Rectal smooth muscle tissue (tissue), 1 donor: ENCODE data around the gene VEGFC.

ENCODE experiments used
- H3K27ac ChIP-seq: one replicate; pipeline ENCODE4 v1.7.0; 2013; ENCODE audit warnings: low read depth, low read length, inconsistent platforms
- H3K27me3 ChIP-seq: one replicate; pipeline ENCODE4 v1.7.0; 2013; ENCODE audit warnings: low read length; ENCODE audit not compliant: control insufficient read depth, insufficient read depth
- H3K36me3 ChIP-seq: one replicate; pipeline ENCODE4 v1.7.0; 2013; ENCODE audit warnings: low read length; ENCODE audit not compliant: control insufficient read depth, insufficient read depth
- H3K4me1 ChIP-seq: one replicate; pipeline ENCODE4 v1.7.0; 2013; ENCODE audit warnings: low read length; ENCODE audit not compliant: control insufficient read depth, insufficient read depth
- H3K4me3 ChIP-seq: one replicate; pipeline ENCODE4 v1.7.0; 2013; ENCODE audit warnings: low read length
- H3K9ac ChIP-seq: one replicate; pipeline ENCODE4 v1.7.0; 2013; ENCODE audit warnings: low read length

VEGFC gene

GRCh38 chr4:176654565-176655216 is 138.0 kb downstream of the VEGFC start:
- no peaks in the 10 kb centered on the region for H3K27me3 ChIP-seq
- H3K36me3 ChIP-seq: no peaks in the 10 kb centered on the region
- H3K4me3 ChIP-seq: no peak overlapping the region
- peaks cover 2% of the 10 kb centered on the region for H3K4me1 ChIP-seq
- H3K9ac ChIP-seq: no peak overlapping the region
- H3K27ac ChIP-seq: no peak overlapping the region

DNA sequence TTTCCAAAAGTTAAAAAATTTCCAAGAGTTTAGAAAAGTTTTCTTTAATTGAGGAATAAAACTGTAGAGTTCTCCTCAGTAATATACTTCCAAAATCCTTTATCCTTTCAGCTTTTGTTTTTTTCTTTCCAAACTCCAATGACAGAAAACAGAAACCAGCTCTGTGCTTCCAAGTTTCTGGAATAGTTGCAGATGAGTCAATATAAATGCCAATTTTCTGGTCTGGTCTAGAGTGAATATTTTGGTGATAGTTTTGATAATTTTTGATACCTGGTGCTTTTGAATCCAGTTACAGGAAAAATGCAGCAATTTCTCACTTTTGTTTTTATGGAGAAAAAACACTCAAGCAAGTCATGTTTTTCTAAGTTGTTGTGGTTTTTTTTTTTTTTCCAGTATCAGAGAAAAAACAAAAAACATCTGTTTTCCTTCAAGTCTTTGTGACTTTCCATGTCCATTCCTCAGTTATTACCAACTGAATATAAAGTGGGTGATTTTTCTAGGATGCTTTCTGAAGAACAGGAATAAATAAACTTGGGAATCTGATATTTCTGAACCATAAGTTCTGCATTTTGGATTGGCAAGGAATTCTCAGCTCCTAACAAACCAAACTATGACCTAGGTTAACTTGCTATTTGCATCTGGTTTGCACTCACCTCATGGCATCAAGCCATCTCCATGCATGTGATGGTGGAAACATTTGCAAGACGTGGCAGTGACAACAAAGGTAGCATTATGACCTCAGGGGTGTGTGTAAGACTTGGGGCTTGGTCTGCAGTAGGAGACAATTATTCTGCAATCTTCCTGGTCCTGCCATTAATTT is 139.1 kb downstream of the VEGFC start:
- H3K27ac ChIP-seq: no peak overlapping the region
- H3K4me3 ChIP-seq: no peak overlapping the region
- no peaks in the 10 kb centered on the region for H3K36me3 ChIP-seq
- peaks cover 2% of the 10 kb centered on the region for H3K4me1 ChIP-seq
- no peak overlapping the region for H3K9ac ChIP-seq
- no peaks in the 10 kb centered on the region for H3K27me3 ChIP-seq

DNA sequence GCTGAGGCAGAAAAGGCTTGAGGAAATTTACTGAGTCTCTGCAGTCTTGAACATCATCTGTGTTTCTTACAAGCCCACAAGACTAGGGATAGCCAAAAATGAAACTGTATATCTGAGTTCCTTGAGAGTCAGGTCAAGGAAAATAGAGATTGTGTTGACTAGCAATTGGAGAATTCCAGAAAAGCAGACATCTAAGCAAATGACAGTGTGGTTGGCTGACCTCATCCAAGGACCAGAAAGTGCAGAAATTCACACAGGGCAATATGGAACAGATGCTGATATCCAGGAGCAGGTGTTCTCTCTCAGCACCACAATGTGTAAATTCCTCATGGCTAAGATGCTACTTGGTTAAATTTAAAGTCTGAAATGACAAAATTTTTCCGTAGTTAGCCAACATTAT is 146.4 kb downstream of the VEGFC start:
- no peak overlapping the region for H3K9ac ChIP-seq
- no peaks in the 10 kb centered on the region for H3K36me3 ChIP-seq
- no peaks in the 10 kb centered on the region for H3K4me1 ChIP-seq
- no peak overlapping the region for H3K4me3 ChIP-seq
- no peak overlapping the region for H3K27ac ChIP-seq
- no peaks in the 10 kb centered on the region for H3K27me3 ChIP-seq

GRCh38 chr4:176645246-176645960 is 147.3 kb downstream of the VEGFC start:
- Histone ChIP-seq H3K9ac (no peak overlapping the region), H3K4me3 (no peak overlapping the region), H3K27ac (no peak overlapping the region), H3K27me3 (no peaks in the 10 kb centered on the region), H3K36me3 (no peaks in the 10 kb centered on the region), H3K4me1 (no peaks in the 10 kb centered on the region)

- H3K4me3 ChIP-seq: no peak overlapping the region
- H3K27me3 ChIP-seq: no peaks in the 10 kb centered on the region
- no peak overlapping the region for H3K27ac ChIP-seq
- H3K36me3 ChIP-seq: no peaks in the 10 kb centered on the region
- H3K4me1 ChIP-seq: no peaks in the 10 kb centered on the region
- H3K9ac ChIP-seq: no peak overlapping the region
These were observed 150.2 kb downstream of the VEGFC start for GRCh38 chr4:176642472-176642871.

DNA sequence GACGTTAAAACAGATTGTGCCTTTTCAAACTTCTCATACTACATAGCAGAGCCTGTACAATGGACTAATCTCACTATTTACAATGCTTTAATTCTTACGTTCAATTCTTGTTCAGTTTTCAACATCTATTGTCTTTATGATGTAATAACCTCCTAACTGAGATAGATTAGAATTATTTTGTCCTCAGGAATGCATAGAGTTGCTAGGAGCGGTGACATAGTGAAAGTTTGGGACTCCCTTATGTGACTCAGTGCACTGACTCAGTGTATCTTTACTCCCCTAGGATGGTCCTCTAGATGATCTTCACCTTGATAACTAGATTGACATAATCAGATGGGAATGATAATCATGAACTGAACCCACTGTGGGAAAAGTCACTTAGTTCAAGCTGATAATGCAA is 151.5 kb downstream of the VEGFC start:
- Histone ChIP-seq H3K4me1 (no peaks in the 10 kb centered on the region), H3K9ac (no peak overlapping the region), H3K4me3 (no peak overlapping the region), H3K27ac (no peak overlapping the region), H3K27me3 (no peaks in the 10 kb centered on the region), H3K36me3 (no peaks in the 10 kb centered on the region)

- no peak overlapping the region for H3K4me3 ChIP-seq
- no peaks in the 10 kb centered on the region for H3K27me3 ChIP-seq
- H3K36me3 ChIP-seq: no peaks in the 10 kb centered on the region
- no peak overlapping the region for H3K9ac ChIP-seq
- no peaks in the 10 kb centered on the region for H3K4me1 ChIP-seq
- no peak overlapping the region for H3K27ac ChIP-seq
These were observed 153.7 kb downstream of the VEGFC start for GRCh38 chr4:176638992-176639391.

DNA sequence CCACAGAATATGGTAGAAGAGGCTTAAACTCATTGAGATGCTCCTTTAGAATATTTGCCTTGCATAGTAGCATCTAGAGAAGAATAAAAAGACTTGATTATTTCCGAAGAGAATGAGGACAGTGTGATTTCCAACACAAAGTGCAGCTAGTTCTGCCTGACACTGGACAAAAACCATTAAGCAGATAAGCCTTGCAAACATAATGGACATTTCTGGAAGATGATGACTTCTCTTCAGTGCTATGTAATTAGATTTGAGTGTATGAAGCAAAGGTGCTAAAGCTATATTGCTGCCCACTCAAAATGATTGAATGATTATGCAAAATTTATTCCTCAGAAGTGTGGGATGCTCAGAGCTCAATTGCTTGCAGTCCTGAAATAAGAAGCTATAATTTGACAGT is 156.4 kb downstream of the VEGFC start:
- no peaks in the 10 kb centered on the region for H3K4me1 ChIP-seq
- no peak overlapping the region for H3K9ac ChIP-seq
- H3K27ac ChIP-seq: no peak overlapping the region

DNA sequence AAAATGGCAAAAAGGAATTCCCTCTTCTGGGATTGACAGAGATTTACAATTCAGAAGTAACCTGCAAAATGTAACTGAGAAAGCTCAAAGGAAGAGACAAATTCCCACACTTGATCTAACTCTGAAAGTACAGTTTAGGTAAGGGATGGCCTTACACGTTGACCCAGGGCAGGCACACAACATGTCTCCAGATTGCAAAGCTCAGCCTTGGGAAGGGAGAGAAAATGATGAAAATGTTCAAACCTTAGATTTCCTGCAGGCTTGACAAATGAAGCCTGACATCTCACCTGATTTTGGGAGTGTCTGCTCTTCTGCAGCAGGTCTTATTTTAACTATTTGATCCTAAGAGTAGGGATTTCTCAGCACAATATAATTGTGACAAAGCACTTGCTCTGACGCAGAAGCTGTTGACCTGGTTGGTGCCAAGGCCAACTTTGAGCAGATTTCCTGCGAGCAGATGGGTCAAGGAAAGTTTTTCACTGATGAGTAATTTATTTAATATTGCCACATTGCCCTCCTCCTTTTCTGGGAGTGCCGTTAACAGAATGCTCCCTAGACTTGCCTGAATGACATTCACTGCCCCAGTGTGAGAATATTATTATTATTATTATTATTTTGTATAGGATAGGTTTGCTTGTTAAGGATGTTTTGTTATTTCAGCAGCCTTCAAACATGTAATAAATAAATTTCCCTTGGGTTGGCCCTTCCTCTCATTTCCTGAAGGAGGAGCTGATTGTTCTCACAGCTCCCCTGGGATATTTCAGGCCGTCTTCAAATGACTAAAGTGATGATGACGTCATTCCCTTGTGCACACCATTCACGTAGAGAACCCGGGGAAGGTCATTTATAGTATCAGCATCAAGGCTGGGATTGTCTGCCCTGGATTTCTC is 157.1 kb downstream of the VEGFC start:
- Histone ChIP-seq H3K4me3 (no peak overlapping the region), H3K27ac (no peak overlapping the region), H3K36me3 (no peaks in the 10 kb centered on the region), H3K4me1 (no peaks in the 10 kb centered on the region), H3K9ac (no peak overlapping the region), H3K27me3 (no peaks in the 10 kb centered on the region)

More for the DNA sequence above, 156.4 kb downstream of the VEGFC start:
- no peak overlapping the region for H3K4me3 ChIP-seq
- H3K36me3 ChIP-seq: no peaks in the 10 kb centered on the region
- H3K27me3 ChIP-seq: no peaks in the 10 kb centered on the region
